K562 (cell line): Measurements from ENCODE around the gene FCAR. TPM values are rescaled to one million over a fixed set of nuclear protein-coding genes. Genes with fewer than 3 reads are reported as not detected.
A peak's percentile ranks its signal among the peaks of the same experiment; 100 is the strongest.

Source experiments
- ATAC-seq: fragments of 200-7000 bp; cut with Tn5 transposase; 3 replicates; pipeline ENCODE4 v1.9.1; 2020; ENCODE audit warnings: moderate library complexity
- BruUV-seq: library from RNA; stranded (reverse); fragments of 400-500 nt; replicated peaks from 2 replicates; lab custom pipeline; 2021; lab: Mats Ljungman, UMichigan
- CTCF ChIA-PET: fragments of 300-600 bp; formaldehyde crosslinking; extraction: SDS; loops from one replicate; lab custom pipeline; 2021; ENCODE audit warnings: low intra/inter-chr PET ratio; lab: Yijun Ruan, JAX
- POLR2A ChIA-PET: fragments of 300-600, 350-650 bp; sonication (Branson Sonifier 250); formaldehyde crosslinking; extraction: SDS; loops from one replicate; lab custom pipeline; 2021; ENCODE audit warnings: antibody characterized with exemption, inconsistent platforms; lab: Yijun Ruan, JAX
- DNase-seq, 4 experiments: peaks; one replicate each; pipeline versions ENCODE4 v3.0.0 to v3.0.0-alpha.2; 2011 to 2018; ENCODE audit warnings: low spot score in 3 of 4, mixed read lengths in 3 of 4; ENCODE audit errors: extremely low read depth in 1 of 4
- FAIRE-seq: peaks from 2 replicates; lab custom pipeline; 2011; peaks lifted over from hg19 to GRCh38; lab: Jason Lieb, UNC
- H2AFZ ChIP-seq: 2 replicates; pipeline ENCODE4 v1.6.0; 2011; ENCODE audit warnings: low read depth, low read length, control low read depth, inconsistent platforms
- H3K27ac ChIP-seq: fragments of 200-600 bp; 3 replicates; pipeline ENCODE4 v1.8.0; 2011; ENCODE audit warnings: low read depth, mild to moderate bottlenecking, control low read depth, inconsistent platforms, low read length, moderate library complexity, mixed read lengths; ENCODE audit errors: extremely low read depth
- H3K27me3 ChIP-seq, 2 experiments: fragments of 300-600 bp in 1 of 2; 2 replicates in 1 of 2; 3 replicates in 1 of 2; pipeline versions ENCODE4 v1.6.0 to v1.8.0; 2011; ENCODE audit warnings: inconsistent platforms in 2 of 2, low read length in 2 of 2, mild to moderate bottlenecking in 1 of 2, mixed read lengths in 1 of 2, moderate library complexity in 1 of 2; ENCODE audit not compliant: control insufficient read depth in 2 of 2, insufficient read depth in 2 of 2
- H3K36me3 ChIP-seq: fragments of 300-600 bp; 3 replicates; pipeline ENCODE4 v1.8.0; 2011; ENCODE audit warnings: mild to moderate bottlenecking, low read length, inconsistent platforms; ENCODE audit not compliant: control insufficient read depth, insufficient read depth
- H3K4me1 ChIP-seq, 2 experiments: fragments of 200-600 bp in 1 of 2; replicated peaks in 1 of 2; 2 replicates in 1 of 2; 3 replicates in 1 of 2; pipeline versions ENCODE4 v1.5.1 to v1.8.0; 2011; ENCODE audit warnings: inconsistent platforms in 2 of 2, low read length in 2 of 2, mild to moderate bottlenecking in 1 of 2, mixed read lengths in 1 of 2, moderate library complexity in 1 of 2; ENCODE audit not compliant: control insufficient read depth in 2 of 2, insufficient read depth in 2 of 2
- H3K4me2 ChIP-seq: 2 replicates; pipeline ENCODE4 v1.6.1; 2011; ENCODE audit warnings: low read length, control low read depth, inconsistent platforms, mixed read lengths; ENCODE audit not compliant: insufficient read depth
- H3K4me3 ChIP-seq: fragments of 200-600 bp; sonication (generic), shearing (Covaris generic); 2 replicates; pipeline ENCODE4 v1.5.1; 2016; ENCODE audit warnings: control low read depth, inconsistent platforms
- H3K79me2 ChIP-seq: fragments of 200-600 bp; 3 replicates; pipeline ENCODE4 v1.8.0; 2011; ENCODE audit warnings: low read length, inconsistent platforms; ENCODE audit not compliant: control insufficient read depth, insufficient read depth
- H3K9ac ChIP-seq, 2 experiments: 2 replicates each; pipeline versions ENCODE4 v1.6.0 to v1.6.1; 2011; ENCODE audit warnings: low read depth in 2 of 2, low read length in 2 of 2, control low read depth in 1 of 2, inconsistent platforms in 1 of 2, mild to moderate bottlenecking in 1 of 2, mixed read lengths in 1 of 2; ENCODE audit not compliant: insufficient read depth in 1 of 2
- H3K9me1 ChIP-seq: one replicate; pipeline ENCODE4 v1.6.0; 2011; ENCODE audit warnings: inconsistent platforms, mild to moderate bottlenecking, low read length, moderate library complexity; ENCODE audit not compliant: control insufficient read depth, insufficient read depth
- H3K9me3 ChIP-seq: replicated peaks from 2 replicates; pipeline ENCODE4 v1.5.1; 2011; ENCODE audit warnings: low read depth, low read length, inconsistent platforms; ENCODE audit not compliant: control insufficient read depth, insufficient read depth
- H4K20me1 ChIP-seq: replicated peaks from 2 replicates; pipeline ENCODE4 v1.6.1; 2011; ENCODE audit warnings: low read length, inconsistent platforms, mixed read lengths; ENCODE audit not compliant: control insufficient read depth, insufficient read depth
- ETV6 ChIP-seq, 3 experiments: fragments of 150-350 bp in 1 of 3; sonication (generic) in 1 of 3; formaldehyde crosslinking in 1 of 3; IDR thresholded peaks; 2 replicates each; pipeline versions ENCODE4 v1.6.1 to v1.8.0; 2014 to 2022; ENCODE audit warnings: borderline replicate concordance in 2 of 3, low read depth in 2 of 3, antibody characterized with exemption in 1 of 3, low read length in 1 of 3, mild to moderate bottlenecking in 1 of 3, missing genetic modification reagents in 1 of 3
- NCOA4 ChIP-seq: fragments of 450-650 bp; IDR thresholded peaks from 2 replicates; pipeline ENCODE4 v1.6.1; 2018; ENCODE audit warnings: mild to moderate bottlenecking; ENCODE audit not compliant: partially characterized antibody
- PPARD ChIP-seq: fragments of 250-450 bp; sonication (Bioruptor Pico); IDR thresholded peaks from 2 replicates; pipeline ENCODE4 v1.8.0; 2022; ENCODE audit warnings: inconsistent platforms, mild to moderate bottlenecking, moderate library complexity
- PRDM10 ChIP-seq: fragments of 450-650 bp; IDR thresholded peaks from 2 replicates; pipeline ENCODE4 v1.6.1; 2018; ENCODE audit not compliant: partially characterized antibody
- SLC30A9 ChIP-seq: fragments of 250-450 bp; sonication (Bioruptor Pico); IDR thresholded peaks from 2 replicates; pipeline ENCODE4 v1.8.0; 2022; ENCODE audit warnings: mild to moderate bottlenecking, moderate library complexity
- SNRNP70 ChIP-seq: fragments of 200-400 bp; formaldehyde crosslinking; optimal IDR thresholded peaks from 2 replicates; pipeline ENCODE3; 2017; ENCODE audit warnings: low read depth, low read length
- ZNF253 ChIP-seq: fragments of 250-450 bp; sonication (Bioruptor Pico); conservative IDR thresholded peaks from 2 replicates; pipeline ENCODE4 v1.6.1; 2021; ENCODE audit warnings: mild to moderate bottlenecking
- ZNF324 ChIP-seq: fragments of 250-450 bp; sonication (Bioruptor Pico); IDR thresholded peaks from 2 replicates; pipeline ENCODE4 v1.4.0; 2020; ENCODE audit warnings: mild to moderate bottlenecking
- WGBS: fragments of 100-300 bp; shearing (Covaris generic); methylation state at CpG from one replicate; pipeline ENCODE4 v1.1.6; 2016; ENCODE audit warnings: low coverage, mixed read lengths; ENCODE audit not compliant: insufficient coverage; ENCODE audit errors: missing lambda C conversion rate; 5-methylcytosine and 5-hydroxymethylcytosine counted together
- in situ Hi-C: fragments of 300-500 bp; cut with MboI; formaldehyde crosslinking; loops from 4 replicates; pipeline ENCODE4 v1.15.0; 2018; ENCODE audit warnings: inconsistent platforms, mixed read lengths
- intact Hi-C: fragments of 100-400 bp; cut with micrococcal nuclease; formaldehyde crosslinking; loops from 2 replicates; pipeline ENCODE4 v1.14.2; 2022
- polyA plus RNA-seq, 8 experiments: library from polyadenylated mRNA; depleted of rRNA in 4 of 8; stranded (reverse) in 5 of 8; unstranded in 3 of 8; fragments of >200 nt; fragmentation: Nextera tagmentation in 2 of 8; fragmentation: Illumina TruSeq in 1 of 8; extraction: Ambion mirVana in 2 of 8; extraction: Trizol in 1 of 8; gene quantifications; 2 replicates each; pipeline versions ENCODE4 v1.2.1 to v1.2.3, GENCODE V29; 2011 to 2014; ENCODE audit warnings: inconsistent platforms in 1 of 8, missing spikeins in 1 of 8
- total RNA-seq, 7 experiments: library from RNA; depleted of rRNA in 6 of 7; stranded (reverse); fragments of >200 nt in 6 of 7; fragmentation: Illumina TruSeq in 2 of 7; extraction: Trizol in 2 of 7; gene quantifications; 2 replicates each; pipeline versions ENCODE4 v1.2.1 to v1.2.3, GENCODE V29; 2011 to 2021; ENCODE audit warnings: low replicate concordance in 1 of 7

Gene FCAR
- total and polyA plus RNA-seq, 9 of the 15 experiments (the other 6 are each of a cell fraction or from before 2014, with no cell fraction given): not detected

GRCh38 chr19:54888239-54888638 is 14.2 kb downstream of the FCAR start:
- no peak overlapping the region for H3K27ac ChIP-seq
- no peak overlapping the region for H3K9ac ChIP-seq
- no peak for FAIRE-seq
- H3K27me3 ChIP-seq: peaks cover 0 to 4% of the 10 kb centered on the region in 2 experiments; a peak in 1 of 5 replicates
- H2AFZ ChIP-seq: 0 out of 2 replicates have a peak overlapping the region, but pooled peaks have one; percentile 8
- H3K4me1 ChIP-seq: peaks cover 0 to 6% of the 10 kb centered on the region in 2 experiments; a peak in 3 of 5 replicates
- H4K20me1 ChIP-seq: no peaks in the 10 kb centered on the region
- DNase-seq: no peak
- 47% methylated on average over 10 of the region's 10 CpGs for WGBS
- H3K9me1 ChIP-seq: no peaks in the 10 kb centered on the region
- BruUV-seq: no TSS peak
- no peaks in the 10 kb centered on the region for H3K79me2 ChIP-seq
- ChIA-PET CTCF (no interaction called here), POLR2A (no interaction called here)
- no peak overlapping the region for H3K4me3 ChIP-seq
- intact Hi-C loops (loop anchor here (10.0 kb wide), 2 partner anchors 157 to 213 kb away; no protein-coding TSS in a partner anchor), in situ Hi-C loops (no loop called here)
- no peak for ATAC-seq
- no peaks in the 10 kb centered on the region for H3K36me3 ChIP-seq
- no peak overlapping the region for H3K4me2 ChIP-seq
- H3K9me3 ChIP-seq: no peaks in the 10 kb centered on the region
- no peak for TF ChIP-seq ETV6 (IDR thresholded peaks at IDR 0.05; ENCODE audit: borderline replicate concordance in 1 of 2, low read depth in 2 of 2, low read length in 1 of 2)
- no peak for TF ChIP-seq ETV6 (CRISPR knock-in tag; IDR thresholded peaks at IDR 0.05; ENCODE audit: borderline replicate concordance)
- TF ChIP-seq NCOA4: no peak
- TF ChIP-seq PRDM10: no peak
- no peak for TF ChIP-seq ZNF324 (CRISPR knock-in tag)
- no peak for TF ChIP-seq ZNF253
- TF ChIP-seq SNRNP70: no peak
- no peak for TF ChIP-seq SLC30A9
- TF ChIP-seq PPARD (CRISPR knock-in tag): no peak
